ENCODE results near the gene KIF25.

Gene KIF25

GRCh38 chr6:168050881-168051586 is 53.6 kb downstream of the KIF25 start:
- no peak for DNase-seq (ENCODE audit: low read depth in 3 of 3)

- no peak for DNase-seq (ENCODE audit: low read depth in 3 of 3)
These were observed 54.2 kb downstream of the KIF25 start for GRCh38 chr6:168051648-168052047.

GRCh38 chr6:168052291-168052891 is 54.9 kb downstream of the KIF25 start:
- DNase-seq (ENCODE audit: low read depth in 3 of 3) = no peak

GRCh38 chr6:168053086-168053956 is 55.9 kb downstream of the KIF25 start:
- no peak for DNase-seq (ENCODE audit: low read depth in 3 of 3)

- DNase-seq (ENCODE audit: low read depth in 3 of 3) = no peak
These were observed 56.5 kb downstream of the KIF25 start for GRCh38 chr6:168053957-168054471.

- no peak for DNase-seq (ENCODE audit: low read depth in 3 of 3)
These were observed 57.5 kb downstream of the KIF25 start for GRCh38 chr6:168054765-168055560.

GRCh38 chr6:168055696-168056489 is 58.4 kb downstream of the KIF25 start:
- no peak for DNase-seq (ENCODE audit: low read depth in 3 of 3)

- DNase-seq (ENCODE audit: low read depth in 3 of 3) = no peak
These were observed 59.5 kb downstream of the KIF25 start for GRCh38 chr6:168056892-168057527.

- DNase-seq (ENCODE audit: low read depth in 3 of 3) = no peak
These were observed 60.4 kb downstream of the KIF25 start for GRCh38 chr6:168057836-168058235.

- no peak for DNase-seq (ENCODE audit: low read depth in 3 of 3)
These were observed 61.5 kb downstream of the KIF25 start for GRCh38 chr6:168058691-168059551.

- DNase-seq (ENCODE audit: low read depth in 3 of 3) = no peak
These were observed 63.1 kb downstream of the KIF25 start for GRCh38 chr6:168060521-168060931.

- no peak for DNase-seq (ENCODE audit: low read depth in 3 of 3)
These were observed 64.1 kb downstream of the KIF25 start for GRCh38 chr6:168061269-168062210.

- no peak for DNase-seq (ENCODE audit: low read depth in 3 of 3)
These were observed 65.1 kb downstream of the KIF25 start for GRCh38 chr6:168062346-168063289.

GRCh38 chr6:168063431-168063830 is 66.0 kb downstream of the KIF25 start:
- no peak for DNase-seq (ENCODE audit: low read depth in 3 of 3)

- no peak for DNase-seq (ENCODE audit: low read depth in 3 of 3)
These were observed 66.8 kb downstream of the KIF25 start for GRCh38 chr6:168064226-168064807.

GRCh38 chr6:168067081-168067759 is 69.7 kb downstream of the KIF25 start:
- DNase-seq (ENCODE audit: low read depth in 3 of 3) = no peak

Measured in stimulated activated CD4-positive, alpha-beta T cell treated with anti-CD3 and anti-CD28 coated beads, TNF-alpha, amount 100 ng/mL, for 4 hours (primary cell).